Glomerular endothelial cell (primary cell): ENCODE measurements around the gene RTP3. TPM values are rescaled to one million over a fixed set of nuclear protein-coding genes. Genes with fewer than 3 reads are reported as not detected.
A peak's percentile ranks its signal among the peaks of the same experiment; 100 is the strongest.
"Not testable (repeated sequence)": the region's sequence is repeated elsewhere in the genome, so short reads cannot be mapped to it uniquely, and the experiment has no call there.

ENCODE experiments used
- DNase-seq: peaks from one replicate; pipeline ENCODE4 v3.0.0-alpha.2; 2011; ENCODE audit warnings: low read depth, low spot score; ENCODE audit errors: extremely low read depth
- total RNA-seq: library from RNA; depleted of rRNA; stranded (reverse); fragments of >200 nt; gene quantifications from 2 replicates; pipeline ENCODE4 v1.2.3, GENCODE V29; 2015

RTP3 gene
- total RNA-seq, 1 donor from 2014 or later = not detected

DNA sequence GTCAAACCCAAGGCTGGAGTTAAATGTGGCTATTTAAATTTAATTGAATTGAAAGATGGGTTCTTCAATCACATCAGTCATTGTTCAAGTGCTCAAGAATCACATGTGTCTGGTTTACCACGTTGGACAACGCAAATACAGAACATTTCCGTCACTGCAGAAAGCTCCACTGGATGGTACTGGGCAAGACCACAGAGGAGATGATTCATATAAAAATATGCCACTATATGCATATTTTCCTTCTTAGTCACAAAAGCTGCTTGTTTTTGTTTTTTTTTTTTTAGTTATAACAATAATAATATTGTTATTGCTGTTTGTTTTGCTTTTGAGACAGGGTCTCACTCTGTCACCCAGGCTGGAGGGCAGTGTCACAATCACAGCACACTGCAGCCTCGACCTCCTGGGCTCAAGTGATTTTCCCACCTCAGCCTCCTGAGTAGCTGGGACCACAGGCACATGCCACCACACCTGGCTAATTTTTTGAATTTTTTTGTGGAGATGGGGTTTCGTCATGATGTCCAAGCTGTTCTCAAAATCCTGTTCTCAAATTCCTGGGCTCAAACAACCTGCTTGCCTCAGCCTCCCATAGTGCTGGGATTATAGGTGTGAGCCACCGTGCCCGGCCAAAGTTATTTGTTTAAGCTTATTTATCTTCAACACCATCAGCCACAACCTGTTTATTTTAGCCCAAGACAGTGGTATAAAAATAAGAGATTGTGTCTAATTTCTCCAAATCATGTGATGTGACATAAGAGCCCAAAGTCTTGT lies 19.4 kb downstream of the RTP3 start:
- DNase-seq = peak; percentile 83

DNA sequence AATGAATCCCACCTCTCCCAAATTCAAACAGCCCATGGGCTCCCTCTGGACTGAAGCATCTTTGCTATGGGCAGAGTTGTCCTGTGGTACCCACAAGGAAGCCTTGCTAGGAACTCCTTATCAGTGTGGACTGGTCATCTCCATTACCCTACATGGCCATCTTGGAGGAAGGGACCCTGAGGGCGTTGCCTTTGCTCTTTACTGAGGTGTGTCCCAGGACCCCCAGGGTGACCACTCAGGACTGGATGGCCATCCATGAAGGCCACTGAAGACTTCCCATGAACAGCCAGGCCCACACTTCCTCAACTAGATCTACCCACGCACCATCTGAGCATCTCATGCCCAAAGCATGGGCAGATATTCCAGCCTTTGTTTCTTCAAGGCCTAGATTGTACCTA lies 20.0 kb downstream of the RTP3 start:
- no peak for DNase-seq

DNA sequence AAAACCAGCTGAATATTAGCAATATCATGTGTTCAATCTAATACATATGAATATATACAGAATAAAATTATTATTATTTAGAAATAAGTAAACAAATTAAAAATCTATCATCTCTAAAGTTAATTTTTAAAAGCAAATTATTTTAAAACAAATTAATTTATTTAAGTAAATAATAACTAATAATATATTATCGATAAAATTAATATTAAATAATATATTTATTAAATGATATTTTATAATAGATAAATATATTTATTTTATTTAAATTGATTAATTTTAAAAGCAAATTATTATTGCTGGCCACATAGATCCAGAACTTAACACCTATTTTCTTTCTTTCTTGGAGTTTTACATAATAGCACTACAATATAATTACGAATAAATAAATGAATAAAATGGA lies 22.2 kb downstream of the RTP3 start:
- no peak for DNase-seq

DNA sequence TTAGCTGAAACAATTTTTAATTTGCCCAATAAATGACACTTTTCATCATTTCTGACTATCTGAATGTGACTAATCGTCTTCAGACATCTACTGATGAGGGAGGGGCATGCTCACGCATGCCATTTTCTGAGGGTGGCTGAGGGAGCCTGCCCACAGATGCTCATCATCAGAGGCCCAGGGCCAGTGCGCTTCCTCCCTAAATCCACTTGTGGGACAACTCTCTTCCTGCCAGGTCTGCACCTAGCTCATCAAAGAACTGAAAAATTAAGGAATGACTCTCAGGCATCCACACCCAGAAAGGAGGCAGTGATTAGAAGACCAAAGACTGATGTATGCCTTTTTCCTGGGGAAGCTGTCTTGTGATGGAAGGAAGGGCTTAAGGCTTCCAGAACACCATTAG lies 22.8 kb downstream of the RTP3 start:
- no peak for DNase-seq

DNA sequence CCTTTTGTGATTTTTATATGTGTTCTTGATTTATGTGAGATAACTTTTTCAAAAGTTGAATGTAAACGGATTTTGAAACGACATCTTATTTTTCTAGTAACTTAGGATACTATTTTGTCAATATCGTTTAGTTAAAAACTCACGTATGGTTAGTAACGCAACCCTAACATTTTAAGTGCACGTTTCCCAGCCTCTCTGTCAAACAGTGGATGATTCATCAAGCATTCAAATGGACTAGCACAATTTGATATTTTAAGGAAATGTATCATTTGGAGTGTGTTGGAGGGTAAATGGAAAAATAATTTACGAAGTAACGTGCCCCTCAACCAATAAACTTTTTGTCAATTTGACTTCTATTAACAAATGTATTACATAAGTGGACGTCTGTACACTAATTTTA lies 23.3 kb downstream of the RTP3 start:
- no peak for DNase-seq

DNA sequence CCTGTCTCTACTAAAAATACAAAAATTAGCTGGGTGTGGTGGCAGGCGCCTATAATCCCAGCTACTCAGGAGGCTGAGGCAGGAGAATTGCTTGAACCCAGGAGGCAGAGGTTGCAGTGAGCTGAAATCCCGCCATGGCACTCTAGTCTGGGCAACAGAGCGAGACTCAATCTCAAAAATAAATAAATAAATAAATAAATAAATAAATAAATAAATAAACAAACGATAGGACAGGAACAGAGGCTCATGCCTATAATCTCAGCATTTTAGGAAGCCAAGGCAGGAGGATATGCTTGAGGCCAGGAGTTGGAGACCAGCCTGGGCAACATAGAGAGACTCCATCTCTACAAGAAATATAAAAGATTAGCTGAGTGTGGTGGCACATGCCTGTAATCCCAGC lies 24.4 kb downstream of the RTP3 start:
- DNase-seq = not testable (repeated sequence)

DNA sequence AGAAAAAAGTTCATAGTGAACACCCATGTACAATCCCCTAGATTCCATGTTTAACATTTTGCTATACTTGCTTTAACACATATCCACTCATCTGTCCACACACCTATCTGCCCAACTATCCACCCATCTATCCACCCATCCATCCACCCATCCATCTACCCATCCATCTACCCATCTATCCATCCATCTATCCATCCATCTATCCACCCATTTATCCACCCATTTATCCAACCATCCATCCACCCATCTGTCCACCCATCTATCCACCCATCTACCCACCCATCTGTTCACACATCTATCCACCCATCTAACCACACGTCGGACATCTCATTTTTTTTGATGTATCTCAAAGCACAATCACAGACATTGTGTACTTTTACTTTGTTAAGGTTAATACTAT lies 25.8 kb downstream of the RTP3 start:
- DNase-seq = no peak

DNA sequence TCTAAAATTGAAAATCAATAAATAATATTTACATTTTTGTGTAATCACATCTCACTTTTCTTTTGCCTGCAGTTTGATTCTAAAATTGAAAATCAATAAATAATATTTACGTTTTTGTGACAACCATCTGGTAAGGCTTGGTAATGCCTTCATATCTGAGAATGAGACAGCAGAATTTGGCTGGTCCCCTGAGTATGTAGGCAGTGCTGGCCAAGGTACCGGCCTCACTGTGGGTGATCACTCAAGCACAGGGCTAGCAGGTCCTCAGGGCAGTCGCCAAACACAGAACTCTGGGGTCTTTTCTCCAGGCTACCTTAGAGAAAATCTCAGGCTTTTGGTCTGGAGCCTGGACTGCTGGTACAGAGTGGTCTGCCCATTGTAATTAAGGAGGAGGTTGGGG lies 26.2 kb downstream of the RTP3 start:
- no peak for DNase-seq

DNA sequence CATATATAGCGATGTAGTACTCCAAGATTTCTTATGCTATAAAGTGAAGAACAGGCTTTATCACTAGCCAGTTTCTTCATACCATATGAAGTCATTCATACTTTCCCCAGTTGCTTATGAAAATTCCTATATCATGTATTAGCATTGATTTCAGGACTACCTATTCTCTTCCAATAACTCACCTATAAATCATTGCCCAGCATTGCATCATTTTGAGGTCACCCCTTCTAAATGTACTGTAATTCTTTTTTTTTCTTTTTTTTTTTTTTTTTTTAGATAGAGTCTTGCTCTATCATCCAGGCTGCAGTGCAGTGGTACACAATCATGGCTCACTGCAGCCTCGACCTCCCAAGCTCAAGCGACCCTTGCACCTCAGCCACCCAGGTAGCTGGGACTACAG lies 27.1 kb downstream of the RTP3 start:
- DNase-seq = no peak

DNA sequence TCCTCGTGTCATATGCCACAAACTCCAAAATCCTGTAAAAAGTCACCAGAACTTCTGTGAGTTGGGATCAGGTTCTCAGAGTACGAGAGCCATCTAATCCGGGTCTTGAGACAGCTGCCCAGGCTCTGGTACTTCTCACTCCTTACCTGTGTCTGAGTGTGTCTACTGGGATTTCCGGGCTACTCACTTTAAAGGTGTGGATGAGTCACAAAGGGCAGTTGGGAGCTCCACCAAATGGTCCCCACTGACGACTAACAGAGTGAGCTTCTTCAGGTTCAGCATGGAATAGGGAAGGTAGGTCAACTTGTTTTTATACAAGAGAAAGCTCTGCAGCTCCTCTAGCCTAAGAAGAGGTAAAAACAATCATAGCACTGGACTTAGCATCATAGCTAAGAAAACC lies 29.5 kb downstream of the RTP3 start:
- DNase-seq = no peak

DNA sequence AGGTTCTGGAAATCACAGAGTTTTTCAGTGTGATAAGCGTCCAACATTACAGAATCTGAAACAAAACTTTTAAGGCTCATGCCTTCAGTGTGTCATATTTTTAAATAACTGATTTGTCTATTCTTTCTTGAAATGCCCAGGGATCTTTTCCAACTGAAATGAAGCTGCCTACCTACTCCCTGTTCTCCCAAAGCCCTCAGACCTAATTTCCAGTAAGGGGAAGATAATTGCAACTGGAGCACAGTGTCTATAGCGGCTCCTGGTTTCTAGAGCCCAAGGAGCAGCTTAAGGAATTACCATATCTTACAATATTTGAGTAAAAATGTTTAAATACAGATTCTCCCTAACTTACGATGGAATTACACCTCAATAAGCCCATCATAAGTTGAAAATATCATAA lies 35.3 kb downstream of the RTP3 start:
- DNase-seq = no peak

DNA sequence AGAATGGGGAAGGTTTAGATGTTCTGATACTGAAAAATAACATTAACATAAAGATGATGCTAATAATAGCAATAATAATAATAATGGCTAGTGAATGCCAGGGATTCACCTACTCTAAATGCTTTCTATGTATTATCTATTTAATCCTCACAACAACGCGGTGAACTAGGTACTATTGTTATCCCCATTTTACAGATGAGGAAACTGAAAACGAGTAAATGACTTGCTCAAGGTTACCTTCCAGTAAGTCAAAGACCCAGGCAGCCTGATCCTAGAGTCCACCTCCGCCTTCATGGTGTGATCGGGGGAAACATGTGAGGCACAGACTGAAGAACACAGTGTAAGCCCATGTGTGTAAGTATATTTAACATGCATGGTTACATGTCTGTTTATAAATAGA lies 38.0 kb downstream of the RTP3 start:
- no peak for DNase-seq

DNA sequence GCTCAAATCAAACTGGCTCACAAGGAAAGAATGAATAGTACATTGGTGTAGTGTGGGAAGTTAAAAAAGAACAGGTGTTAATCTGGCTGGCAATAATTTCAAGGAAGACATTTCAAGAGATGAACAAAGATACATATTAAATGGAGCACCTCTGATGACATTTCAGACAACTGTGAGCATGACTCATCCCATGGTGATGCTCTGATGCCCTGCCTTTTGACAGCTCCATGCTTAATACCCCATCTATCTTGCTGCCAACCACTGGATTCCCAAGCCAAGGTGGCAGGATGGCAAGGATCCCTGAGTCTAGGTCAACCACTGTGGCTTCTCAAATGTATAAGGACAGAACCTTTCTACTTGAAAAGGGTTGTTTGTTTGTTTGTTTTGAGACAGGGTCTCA lies 39.0 kb downstream of the RTP3 start:
- DNase-seq = no peak

DNA sequence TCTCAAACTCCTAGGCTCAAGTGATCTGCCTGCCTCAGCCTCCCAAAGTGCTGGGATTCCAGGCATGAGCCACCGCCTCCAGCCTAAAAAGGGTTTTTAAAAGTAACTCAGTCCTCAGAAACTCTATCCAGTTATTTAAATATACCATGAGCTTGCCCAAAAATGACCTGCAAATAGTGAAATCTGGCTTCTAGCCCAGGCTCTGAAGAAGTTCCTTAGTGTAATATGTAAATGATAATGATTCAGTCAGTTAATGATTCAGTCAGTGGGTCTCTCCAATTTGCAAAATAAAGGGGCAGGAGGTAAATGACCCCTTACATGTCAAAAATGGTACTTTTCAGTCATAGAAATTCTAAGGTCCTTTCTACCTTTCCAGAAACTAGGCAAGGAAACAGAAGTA lies 39.5 kb downstream of the RTP3 start:
- no peak for DNase-seq

DNA sequence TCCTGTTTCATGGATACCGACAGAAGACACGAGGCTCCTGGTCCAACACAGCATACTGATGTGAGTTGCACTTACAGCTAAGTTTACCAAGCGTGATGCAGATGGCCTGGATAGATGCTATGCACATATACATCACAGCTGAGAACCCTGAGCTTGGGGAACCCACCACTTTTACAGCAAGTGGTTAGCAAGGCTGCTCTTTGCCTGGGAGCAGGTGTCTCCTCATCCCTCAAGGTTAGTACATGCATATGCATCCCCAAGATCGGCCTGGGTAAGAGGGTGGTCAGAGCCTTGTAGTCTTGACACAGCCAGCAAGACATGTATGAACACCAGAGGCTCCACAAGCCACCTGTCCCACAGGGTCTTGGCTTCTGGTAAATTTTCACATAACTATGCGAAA lies 40.0 kb downstream of the RTP3 start:
- DNase-seq = no peak

DNA sequence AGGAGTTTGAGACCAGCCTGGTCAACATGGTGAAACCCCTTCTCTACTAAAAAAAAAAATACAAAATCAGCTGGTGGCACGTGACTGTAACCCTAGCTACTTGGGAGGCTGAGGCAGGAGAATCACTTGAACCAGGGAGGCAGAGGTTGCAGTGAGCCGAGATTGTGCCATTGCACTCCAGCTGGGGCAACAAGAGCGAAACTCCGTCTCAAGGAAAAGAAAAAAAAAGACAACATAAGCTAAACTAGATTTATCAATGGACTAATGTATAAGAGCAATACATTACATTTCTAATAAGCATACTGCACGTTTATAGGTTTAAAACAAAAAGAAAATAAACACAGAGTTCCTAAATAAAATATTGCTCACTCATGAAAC lies 40.6 kb downstream of the RTP3 start:
- not testable (repeated sequence) for DNase-seq

DNA sequence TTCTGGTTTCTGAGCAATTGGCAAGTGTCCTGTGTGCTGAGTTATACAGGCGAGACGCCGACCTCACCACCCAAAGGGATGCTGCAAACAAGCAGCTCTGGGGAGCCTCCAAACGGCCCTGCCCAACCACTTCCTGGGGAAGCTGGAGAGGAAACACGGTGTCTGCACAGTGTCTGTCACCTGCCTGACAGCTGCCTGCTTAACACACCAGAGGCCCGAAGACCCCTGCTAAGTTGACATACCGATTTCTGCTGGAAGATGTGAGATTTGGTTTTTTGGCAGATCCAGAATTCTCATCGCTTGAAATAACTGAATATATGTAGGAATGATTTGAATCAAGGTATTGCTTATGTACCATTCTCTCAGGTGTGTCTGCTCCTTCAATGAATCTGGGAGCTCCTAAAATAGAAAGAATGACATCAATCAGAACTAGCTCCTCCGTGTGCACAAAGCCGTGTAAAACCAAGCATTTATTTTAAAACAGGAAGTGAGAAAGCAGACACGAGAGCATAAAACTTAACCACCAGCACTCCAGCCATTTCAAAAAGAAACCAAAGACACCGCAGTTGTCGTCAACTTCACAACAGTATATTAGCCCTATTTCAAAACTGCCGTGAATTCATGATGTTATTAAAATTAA lies 41.1 kb downstream of the RTP3 start:
- DNase-seq = no peak

DNA sequence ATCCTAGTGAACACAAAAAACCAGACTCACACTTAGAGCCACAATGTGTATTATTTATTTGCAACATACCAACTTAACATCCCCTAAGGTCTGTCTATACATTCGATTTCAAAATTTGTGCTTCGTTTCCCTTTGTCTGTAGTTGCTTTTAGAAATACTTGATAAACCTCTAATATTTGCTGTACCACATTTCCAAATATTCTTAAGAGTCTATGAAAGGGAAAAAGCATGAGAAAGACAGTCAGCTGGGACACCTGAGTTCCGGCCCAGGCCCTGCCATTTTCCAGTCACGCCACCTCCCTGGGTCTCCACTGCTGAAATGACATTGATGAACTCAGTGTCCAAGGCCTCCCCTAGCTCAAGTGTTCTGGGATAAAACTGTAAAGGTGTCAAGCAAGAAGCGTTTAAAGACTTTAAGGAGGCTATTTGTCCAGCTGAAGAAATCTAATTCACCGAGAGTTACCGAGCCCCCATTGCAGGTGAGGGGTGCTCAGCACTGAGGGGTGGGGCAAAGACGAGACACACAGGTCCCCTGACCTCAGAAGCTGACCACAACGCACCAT lies 41.7 kb downstream of the RTP3 start:
- no peak for DNase-seq

DNA sequence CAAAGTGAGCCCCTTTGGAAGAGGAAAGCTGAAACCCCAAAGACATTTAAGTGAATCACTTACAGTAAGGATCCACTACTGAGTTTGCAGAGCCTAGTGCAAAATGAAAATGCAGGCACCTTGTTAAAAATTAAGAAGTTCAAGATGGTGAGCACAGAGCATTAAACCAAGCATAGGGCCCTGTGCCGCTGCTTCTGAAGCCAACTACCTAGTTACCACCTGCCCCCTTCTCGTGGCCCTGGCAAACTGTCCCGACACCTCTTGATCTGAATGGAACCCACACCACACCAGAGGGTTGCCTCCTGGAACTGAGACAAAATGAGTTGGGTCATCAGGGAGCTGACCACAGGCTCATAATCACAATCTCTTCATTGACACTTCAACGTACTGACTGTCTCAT lies 42.8 kb downstream of the RTP3 start:
- DNase-seq = no peak

DNA sequence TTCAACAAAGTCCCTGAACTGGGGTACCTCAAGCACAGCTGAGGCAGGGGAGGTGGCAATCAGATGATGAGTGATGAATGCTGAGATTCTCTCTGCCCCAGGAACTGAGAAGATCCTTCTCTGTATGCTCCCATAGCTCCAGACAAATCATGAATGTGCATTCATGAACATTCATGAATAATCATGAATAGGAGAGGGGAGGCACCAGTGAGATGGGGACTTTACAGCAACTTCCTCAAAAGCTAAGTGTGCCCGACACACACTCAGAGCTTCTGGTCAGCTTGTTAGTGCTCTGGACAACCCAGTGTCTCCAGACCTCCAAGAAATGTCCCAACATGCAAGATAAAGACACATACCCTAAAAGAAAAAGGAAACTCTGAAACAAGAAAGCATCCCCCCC lies 44.1 kb downstream of the RTP3 start:
- no peak for DNase-seq

DNA sequence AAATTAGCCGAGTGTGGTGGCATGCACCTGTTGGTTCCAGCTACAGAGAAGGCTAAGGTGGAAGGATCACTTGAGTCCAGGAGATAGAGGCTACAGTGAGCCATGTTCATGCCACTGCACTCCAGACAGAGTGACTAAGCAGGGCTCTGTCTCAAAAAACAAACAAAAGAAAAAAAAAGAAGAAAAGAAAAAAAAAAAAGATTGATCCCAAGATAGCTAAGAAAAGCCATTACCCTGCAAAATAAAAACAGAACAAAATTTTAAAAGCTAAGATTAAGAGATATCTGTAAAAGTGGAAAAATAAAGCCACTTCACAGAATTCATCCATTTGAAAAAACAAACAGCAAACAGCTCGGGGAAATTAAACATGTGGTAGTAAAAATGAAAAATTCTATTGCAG lies 44.6 kb downstream of the RTP3 start:
- DNase-seq = no peak

DNA sequence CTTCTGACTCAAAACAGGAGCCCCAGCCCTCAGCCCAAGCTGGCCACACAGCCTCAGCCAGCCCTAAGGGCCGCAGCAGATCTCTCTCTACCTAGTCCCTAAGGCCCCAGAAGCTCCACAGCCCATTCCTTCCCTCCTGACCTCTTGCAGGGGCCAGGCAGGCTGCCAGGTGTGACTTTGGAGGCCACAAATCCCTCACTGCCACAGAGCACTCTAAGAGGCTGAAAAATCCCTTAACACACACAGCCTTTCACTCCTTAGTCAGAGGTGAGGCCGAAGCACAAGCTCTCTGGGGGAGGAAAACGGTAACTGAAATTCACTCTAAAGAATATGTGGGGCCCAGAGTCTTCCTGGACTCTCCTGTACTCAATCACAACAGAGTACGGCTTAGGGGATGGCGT lies 45.0 kb downstream of the RTP3 start:
- no peak for DNase-seq
